ENCODE data around the gene CACNG6. TPM values are rescaled to one million over a fixed set of nuclear protein-coding genes. Genes with fewer than 3 reads are reported as not detected.

CACNG6 gene
- total and polyA plus RNA-seq, 2 of the 13 experiments (the other 11 are each of a cell fraction or from before 2014, with no cell fraction given) = not detected

- BruUV-seq (replicated peaks) = no TSS peak
- H3K4me1 ChIP-seq (ENCODE audit: insufficient read depth, low read length) = no peaks in the 10 kb centered on the region
- no peaks in the 10 kb centered on the region for H3K9me3 ChIP-seq (ENCODE audit: low read length)
- no peaks in the 10 kb centered on the region for H3K79me2 ChIP-seq (ENCODE audit: insufficient read depth, low read length)
- ATAC-seq (no peak), DNase-seq (ENCODE audit: low spot score) (no peak), FAIRE-seq (no peak)
- in situ Hi-C loops (cut with HindIII; ENCODE audit: extremely low pct_ligation_motif_present, low pct_unique_long_range_greater_than_20kb) = no loop called here
- H3K9ac ChIP-seq (ENCODE audit: insufficient read depth, low read depth, low read length) = no peak overlapping the region
- intact Hi-C loops (cut with micrococcal nuclease; ENCODE audit: unreplicated experiment) = no loop called here
- no peak overlapping the region for H2AFZ ChIP-seq (ENCODE audit: low read length)
- H4K20me1 ChIP-seq (ENCODE audit: insufficient read depth, low read length) = no peaks in the 10 kb centered on the region
- ChIA-PET CTCF (ENCODE audit: low intra/inter-chr PET ratio, low total read pairs) (no interaction called here), POLR2A (no interaction called here)
- no peaks in the 10 kb centered on the region for H3K36me3 ChIP-seq (replicated peaks in 1 of 2; ENCODE audit: control insufficient read depth in 1 of 2, insufficient read depth in 2 of 2, low read length in 2 of 2)
- 56% methylated on average over 8 of the region's 10 CpGs for WGBS (ENCODE audit: low lambda C conversion rate)
- no peak overlapping the region for H3K4me3 ChIP-seq (replicated peaks in 1 of 3; ENCODE audit: insufficient read depth in 1 of 3, low read depth in 2 of 3, low read length in 3 of 3)
- H3K27ac ChIP-seq (ENCODE audit: extremely low read length, insufficient read depth, low read length) = no peak overlapping the region
- no peaks in the 10 kb centered on the region; a peak in 1 of 5 replicates for H3K27me3 ChIP-seq (ENCODE audit: control insufficient read depth in 1 of 2, insufficient read depth in 2 of 2, low read length in 2 of 2)
- TF ChIP-seq ATF7 (IDR thresholded peaks at IDR 0.05) (peak; percentile 33; the same call in 1 of the 2 replicates), ATF7 (CRISPR knock-in tag; IDR thresholded peaks at IDR 0.05) (no peak), TCF7L2 (IDR thresholded peaks at IDR 0.05; ENCODE audit: low read depth, low read length) (no peak), ZNF652 (CRISPR knock-in tag; IDR thresholded peaks at IDR 0.05; ENCODE audit: borderline replicate concordance, low read depth) (peak; percentile 44; the same call in 1 of the 2 replicates), FIP1L1 (IDR thresholded peaks at IDR 0.05; ENCODE audit: borderline replicate concordance, insufficient read depth, low read depth, low read length) (no peak)
- H3K4me2 ChIP-seq (ENCODE audit: low read depth, low read length) = no peak overlapping the region
These were observed 19.8 kb upstream of the CACNG6 start for GRCh38 chr19:53971673-53972072.

GRCh38 chr19:53977429-53977990, 13.9 kb upstream of the CACNG6 start:
- Histone ChIP-seq H3K27me3 (ENCODE audit: control insufficient read depth in 1 of 2, insufficient read depth in 2 of 2, low read length in 2 of 2) (0 out of 5 replicates have a peak, but pooled peaks cover 0 to 9% of the 10 kb centered on the region in 2 experiments), H3K36me3 (replicated peaks in 1 of 2; ENCODE audit: control insufficient read depth in 1 of 2, insufficient read depth in 2 of 2, low read length in 2 of 2) (no peaks in the 10 kb centered on the region), H3K4me3 (replicated peaks in 1 of 3; ENCODE audit: insufficient read depth in 1 of 3, low read depth in 2 of 3, low read length in 3 of 3) (no peak overlapping the region), H2AFZ (ENCODE audit: low read length) (no peak overlapping the region), H3K4me1 (ENCODE audit: insufficient read depth, low read length) (no peaks in the 10 kb centered on the region), H3K79me2 (ENCODE audit: insufficient read depth, low read length) (no peaks in the 10 kb centered on the region), H3K27ac (ENCODE audit: extremely low read length, insufficient read depth, low read length) (no peak overlapping the region), H4K20me1 (ENCODE audit: insufficient read depth, low read length) (no peaks in the 10 kb centered on the region), H3K9ac (ENCODE audit: insufficient read depth, low read depth, low read length) (no peak overlapping the region), H3K9me3 (ENCODE audit: low read length) (no peaks in the 10 kb centered on the region), H3K4me2 (ENCODE audit: low read depth, low read length) (no peak overlapping the region)
- CTCF ChIA-PET (ENCODE audit: low intra/inter-chr PET ratio, low total read pairs) = no interaction called here
- DNase-seq (ENCODE audit: low spot score) (peak; percentile 71), FAIRE-seq (peak; percentile 91), ATAC-seq (peak; percentile 88)
- no TSS peak for BruUV-seq (replicated peaks)
- intact Hi-C loops (cut with micrococcal nuclease; ENCODE audit: unreplicated experiment) = no loop called here
- 17% methylated on average over 9 of the region's 9 CpGs for WGBS (ENCODE audit: low lambda C conversion rate)
- in situ Hi-C loops (cut with HindIII; ENCODE audit: extremely low pct_ligation_motif_present, low pct_unique_long_range_greater_than_20kb) = no loop called here
- POLR2A ChIA-PET = no interaction called here
- TF ChIP-seq SUZ12 (IDR thresholded peaks at IDR 0.05; ENCODE audit: low read depth, low read length) (peak; percentile 92), ZNF574 (CRISPR knock-in tag; IDR thresholded peaks at IDR 0.05) (peak; percentile 66), AHDC1 (CRISPR knock-in tag; IDR thresholded peaks at IDR 0.05; ENCODE audit: borderline replicate concordance) (no peak), POGZ (CRISPR knock-in tag; IDR thresholded peaks at IDR 0.05) (no peak)

Measured in HepG2 (cell line).